BJ (cell line): ENCODE data around the gene C10orf95. TPM values are rescaled to one million over a fixed set of nuclear protein-coding genes. Genes with fewer than 3 reads are reported as not detected.

ENCODE experiments used
- CTCF ChIA-PET: fragments of 350-600 bp; formaldehyde crosslinking; extraction: SDS; loops from one replicate; lab custom pipeline; 2021; ENCODE audit warnings: antibody characterized with exemption, inconsistent platforms; lab: Yijun Ruan, JAX
- POLR2A ChIA-PET: fragments of 300-600 bp; sonication (Branson Sonifier 250); formaldehyde crosslinking; extraction: SDS; loops from one replicate; lab custom pipeline; 2021; ENCODE audit warnings: antibody characterized with exemption; lab: Charles Lee
- DNase-seq: peaks from one replicate; pipeline ENCODE4 v3.0.0-alpha.2; 2011; ENCODE audit warnings: low read depth
- H3K27me3 ChIP-seq: 2 replicates; pipeline ENCODE4 v1.6.0; 2011; ENCODE audit warnings: low read length; ENCODE audit not compliant: control insufficient read depth, insufficient read depth
- H3K36me3 ChIP-seq: 2 replicates; pipeline ENCODE4 v1.5.1; 2011; ENCODE audit warnings: low read length; ENCODE audit not compliant: control insufficient read depth, insufficient read depth
- H3K4me3 ChIP-seq: 2 replicates; pipeline ENCODE4 v1.5.1; 2011; ENCODE audit warnings: low read depth, mild to moderate bottlenecking, control low read depth, low read length
- polyA plus RNA-seq: library from polyadenylated mRNA; depleted of rRNA; stranded (reverse); fragments of >200 nt; gene quantifications from 2 replicates; pipeline ENCODE4 v1.2.3, GENCODE V29; 2011
- TF ChIP-seq, protein P1 (sequence below): IDR thresholded peaks from 2 replicates; pipeline ENCODE4 v1.5.1; 2011; ENCODE audit warnings: low read depth, mild to moderate bottlenecking, control low read depth, inconsistent platforms, low read length, moderate library complexity; ENCODE audit not compliant: insufficient read depth

C10orf95 gene
- polyA plus RNA-seq, 1 experiment, result not detected

DNA sequence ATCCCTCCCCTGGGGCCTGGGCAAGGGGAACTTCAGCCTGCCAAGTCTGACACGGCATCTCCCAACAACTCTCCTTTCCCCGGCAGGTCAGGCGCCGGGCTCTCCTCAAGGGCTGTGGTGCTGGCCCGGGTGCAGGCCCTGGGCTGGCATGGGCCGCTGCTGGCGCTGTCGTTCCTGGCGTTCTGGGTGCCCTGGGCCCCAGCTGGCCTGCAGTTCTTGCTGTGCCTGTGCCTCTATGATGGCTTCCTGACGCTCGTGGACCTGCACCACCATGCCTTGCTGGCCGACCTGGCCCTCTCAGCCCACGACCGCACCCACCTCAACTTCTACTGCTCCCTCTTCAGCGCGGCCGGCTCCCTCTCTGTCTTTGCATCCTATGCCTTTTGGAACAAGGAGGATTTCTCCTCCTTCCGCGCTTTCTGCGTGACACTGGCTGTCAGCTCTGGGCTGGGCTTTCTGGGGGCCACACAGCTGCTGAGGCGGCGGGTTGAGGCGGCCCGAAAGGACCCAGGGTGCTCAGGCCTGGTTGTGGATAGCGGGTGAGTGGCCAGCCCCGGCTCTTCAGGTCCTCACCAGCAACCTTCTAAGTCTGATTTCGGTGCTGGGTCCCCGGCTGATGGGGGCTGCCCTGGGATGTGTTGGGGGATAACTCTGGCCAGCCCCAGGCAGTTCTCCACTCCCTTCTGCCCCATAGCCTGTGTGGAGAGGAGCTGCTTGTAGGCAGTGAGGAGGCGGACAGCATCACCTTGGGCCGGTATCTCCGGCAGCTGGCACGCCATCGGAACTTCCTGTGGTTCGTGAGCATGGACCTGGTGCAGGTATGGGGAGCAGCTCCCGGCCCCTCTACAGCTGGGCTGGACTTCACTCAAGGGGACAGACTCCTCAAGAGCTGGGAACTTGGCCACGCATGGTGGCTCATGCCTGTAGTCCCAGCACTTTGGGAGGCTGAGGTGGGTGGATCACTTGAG, 19.5 kb upstream of the C10orf95 start:
- TF ChIP-seq, protein P1, sequence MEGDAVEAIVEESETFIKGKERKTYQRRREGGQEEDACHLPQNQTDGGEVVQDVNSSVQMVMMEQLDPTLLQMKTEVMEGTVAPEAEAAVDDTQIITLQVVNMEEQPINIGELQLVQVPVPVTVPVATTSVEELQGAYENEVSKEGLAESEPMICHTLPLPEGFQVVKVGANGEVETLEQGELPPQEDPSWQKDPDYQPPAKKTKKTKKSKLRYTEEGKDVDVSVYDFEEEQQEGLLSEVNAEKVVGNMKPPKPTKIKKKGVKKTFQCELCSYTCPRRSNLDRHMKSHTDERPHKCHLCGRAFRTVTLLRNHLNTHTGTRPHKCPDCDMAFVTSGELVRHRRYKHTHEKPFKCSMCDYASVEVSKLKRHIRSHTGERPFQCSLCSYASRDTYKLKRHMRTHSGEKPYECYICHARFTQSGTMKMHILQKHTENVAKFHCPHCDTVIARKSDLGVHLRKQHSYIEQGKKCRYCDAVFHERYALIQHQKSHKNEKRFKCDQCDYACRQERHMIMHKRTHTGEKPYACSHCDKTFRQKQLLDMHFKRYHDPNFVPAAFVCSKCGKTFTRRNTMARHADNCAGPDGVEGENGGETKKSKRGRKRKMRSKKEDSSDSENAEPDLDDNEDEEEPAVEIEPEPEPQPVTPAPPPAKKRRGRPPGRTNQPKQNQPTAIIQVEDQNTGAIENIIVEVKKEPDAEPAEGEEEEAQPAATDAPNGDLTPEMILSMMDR, result no peak
- ChIA-PET POLR2A (no interaction called here), CTCF (interaction anchor here (1.1 kb wide), 1 partner anchor 113 kb away, joined by 3 read pairs; no protein-coding TSS in a partner anchor)
- H3K27me3 ChIP-seq, result no peaks in the 10 kb centered on the region
- no peaks in the 10 kb centered on the region; the same call in 1 of the 2 replicates for H3K36me3 ChIP-seq
- no peak for DNase-seq
- no peak overlapping the region for H3K4me3 ChIP-seq

DNA sequence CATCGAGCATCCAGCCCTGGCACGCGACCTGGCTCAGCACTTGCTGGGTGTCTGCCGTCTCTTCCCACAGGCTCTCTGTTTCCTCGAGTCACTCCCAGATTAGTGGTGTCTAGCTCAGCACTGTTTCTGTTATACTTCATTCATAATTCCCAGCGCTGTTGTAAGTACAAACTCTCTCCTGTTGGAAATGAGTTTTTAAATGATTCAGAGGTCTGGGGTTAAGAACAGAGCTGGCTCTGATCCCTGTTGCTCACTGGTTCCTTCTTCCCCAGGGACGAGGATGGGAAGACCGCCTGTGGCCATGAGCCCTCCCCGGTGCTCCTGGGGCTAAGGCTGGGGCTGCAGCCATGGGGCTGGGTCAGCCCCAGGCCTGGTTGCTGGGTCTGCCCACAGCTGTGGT, 17.3 kb upstream of the C10orf95 start:
- H3K27me3 ChIP-seq, result no peaks in the 10 kb centered on the region
- ChIA-PET POLR2A (no interaction called here), CTCF (interaction anchor here (2.3 kb wide), 1 partner anchor 10 kb away, joined by 16 read pairs; no protein-coding TSS in a partner anchor)
- no peak for DNase-seq
- TF ChIP-seq, protein P1, result no peak
- H3K36me3 ChIP-seq, result no peaks in the 10 kb centered on the region; the same call in 1 of the 2 replicates
- no peak overlapping the region for H3K4me3 ChIP-seq

DNA sequence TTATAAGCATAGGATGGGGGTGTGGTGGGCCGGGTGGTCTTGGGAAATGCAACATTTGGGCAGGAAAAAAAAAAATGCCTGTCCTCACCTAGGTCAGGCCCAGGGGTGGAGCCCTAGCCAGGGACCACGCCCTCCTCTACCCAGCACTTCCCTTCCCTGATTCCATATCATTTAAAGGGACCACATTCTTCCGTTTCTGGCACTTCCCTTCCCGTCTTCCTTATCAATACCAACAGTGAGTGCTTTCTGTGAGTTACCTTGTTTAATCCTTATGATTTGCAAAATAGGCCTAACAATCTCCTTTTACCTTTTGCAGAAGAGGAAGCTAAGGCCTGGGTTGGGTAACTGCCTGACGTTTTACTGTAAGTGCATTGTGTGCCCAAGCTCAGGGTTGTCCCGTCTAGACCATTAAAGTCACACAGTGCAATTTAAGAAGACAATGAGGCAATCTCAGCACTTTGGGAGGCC, 16.7 kb upstream of the C10orf95 start:
- POLR2A ChIA-PET, result no interaction called here

DNA sequence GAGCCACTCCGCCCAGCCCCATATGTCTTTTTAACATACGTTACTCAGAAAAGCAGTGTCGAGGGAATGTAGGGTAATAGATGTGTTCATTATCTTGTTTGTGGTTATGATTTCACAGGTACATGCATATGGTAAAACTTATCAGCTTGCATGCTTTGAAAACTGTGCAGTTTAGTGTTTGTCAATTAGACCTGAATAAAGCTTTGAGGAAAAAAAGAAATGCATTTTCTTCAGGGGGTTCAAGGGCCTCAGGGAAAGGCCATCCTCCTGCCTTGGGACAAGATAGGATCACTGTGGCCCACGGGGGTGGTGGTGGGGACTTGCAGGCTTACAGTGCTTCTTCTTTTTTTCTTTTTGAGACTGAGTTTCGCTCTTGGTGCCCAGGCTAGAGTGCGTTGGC, 16.0 kb upstream of the C10orf95 start:
- H3K4me3 ChIP-seq, result no peak overlapping the region
- DNase-seq, result no peak
- H3K27me3 ChIP-seq, result no peaks in the 10 kb centered on the region; the same call in 1 of the 2 replicates
- POLR2A ChIA-PET, result interaction anchor here (0.5 kb wide), 1 partner anchor 37 kb away, joined by 3 read pairs; no protein-coding TSS in a partner anchor
- H3K36me3 ChIP-seq, result no peaks in the 10 kb centered on the region; the same call in 1 of the 2 replicates
- CTCF ChIA-PET, result no interaction called here
- TF ChIP-seq, protein P1, result no peak

More for the DNA sequence above, 16.7 kb upstream of the C10orf95 start:
- no peaks in the 10 kb centered on the region; the same call in 1 of the 2 replicates for H3K27me3 ChIP-seq
- CTCF ChIA-PET, result interaction anchor here (2.3 kb wide), 1 partner anchor 11 kb away, joined by 16 read pairs; no protein-coding TSS in a partner anchor
- H3K36me3 ChIP-seq, result no peaks in the 10 kb centered on the region; the same call in 1 of the 2 replicates
- no peak overlapping the region for H3K4me3 ChIP-seq
- no peak for DNase-seq
- TF ChIP-seq, protein P1, result no peak

DNA sequence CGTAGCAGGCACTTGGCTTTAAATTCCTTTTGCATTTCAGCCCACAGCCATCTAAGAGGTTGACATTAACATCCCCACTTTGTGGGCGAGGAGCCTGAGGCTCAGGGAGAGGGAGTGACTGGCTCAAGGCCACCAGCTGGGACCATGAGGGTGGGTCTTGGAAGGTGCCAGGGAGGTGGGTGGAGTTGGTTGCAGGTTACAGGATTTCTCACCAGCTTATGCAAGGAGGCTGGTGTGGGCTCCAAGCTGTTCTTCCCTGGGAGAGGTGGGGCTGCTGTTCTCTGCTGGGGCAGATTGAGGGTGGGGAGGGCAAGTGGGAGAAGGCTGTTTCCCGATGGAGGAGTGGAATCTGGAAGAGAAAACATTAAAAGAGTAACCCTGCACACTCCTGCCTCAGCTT, 14.1 kb upstream of the C10orf95 start:
- no peaks in the 10 kb centered on the region; the same call in 1 of the 2 replicates for H3K36me3 ChIP-seq
- ChIA-PET POLR2A (no interaction called here), CTCF (interaction anchor here (0.9 to 1.0 kb wide), 2 partner anchors 43 to 65 kb away, joined by 3 read pairs; no protein-coding TSS in a partner anchor)
- no peak for DNase-seq
- TF ChIP-seq, protein P1, result no peak
- H3K4me3 ChIP-seq, result no peak overlapping the region
- H3K27me3 ChIP-seq, result no peaks in the 10 kb centered on the region; the same call in 1 of the 2 replicates
